ENCODE data around the gene NTN1.

The NTN1 gene

DNA sequence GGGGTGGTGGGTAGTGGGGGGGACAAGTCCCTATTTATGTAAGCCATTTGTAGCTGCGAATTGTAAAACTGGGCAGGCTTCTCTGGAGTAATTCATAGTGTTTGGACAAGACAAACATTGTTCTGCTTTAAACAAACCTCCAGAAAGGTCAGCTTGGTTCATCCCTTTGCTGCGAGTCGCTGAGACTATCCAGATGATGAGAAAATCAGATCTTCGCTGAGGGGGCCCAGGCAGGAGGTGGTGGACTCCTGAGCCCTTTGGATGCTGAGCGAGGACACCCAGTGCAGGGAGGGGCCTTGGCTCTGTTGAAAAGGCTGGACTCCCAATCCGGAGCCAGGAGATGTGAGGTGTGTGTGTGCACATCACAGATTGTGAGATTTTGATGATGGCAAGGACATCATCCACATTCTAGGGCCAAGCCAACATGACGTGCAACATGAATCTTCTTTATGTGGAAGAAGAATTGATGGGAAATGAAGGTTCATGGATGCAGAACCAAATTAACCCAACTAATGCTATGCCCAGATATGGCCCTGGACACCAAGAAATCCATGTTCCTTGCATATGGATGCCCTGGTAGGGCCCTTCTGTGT is 15.0 kb upstream of the NTN1 start:
- no peak for DNase-seq

DNA sequence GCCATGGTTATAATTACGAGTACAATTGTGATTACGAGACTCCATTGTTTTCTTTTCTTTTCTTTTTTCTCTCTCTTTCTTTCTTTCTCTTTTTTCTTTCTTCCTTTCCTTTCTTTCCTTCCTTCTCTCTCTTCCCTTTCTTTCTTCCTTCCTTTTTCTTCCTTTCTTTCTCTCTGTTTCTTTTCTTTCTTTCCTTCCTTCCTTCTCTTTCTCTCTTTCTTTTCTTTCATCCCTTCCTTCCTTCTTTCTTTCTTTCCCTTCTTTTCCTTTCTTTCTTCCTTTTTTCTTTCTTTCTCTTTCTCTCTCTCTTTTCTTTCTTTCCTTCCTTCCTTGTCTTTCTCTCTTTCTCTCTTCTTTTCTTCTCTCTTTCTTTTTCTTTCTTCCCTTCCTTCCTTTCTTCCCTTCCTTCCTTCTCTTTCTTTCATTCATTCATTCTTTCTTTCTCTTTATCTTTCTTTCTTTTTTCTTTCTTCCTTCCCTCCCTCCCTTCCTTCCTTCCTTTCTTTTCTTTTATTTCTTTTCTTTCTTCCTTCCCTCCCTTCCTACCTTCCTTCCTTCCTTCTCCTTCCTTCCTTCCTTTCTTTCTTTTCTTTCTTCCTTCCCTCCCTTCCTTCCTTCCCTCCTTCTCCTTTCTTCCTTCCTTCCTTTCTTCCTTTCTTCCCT is 14.1 kb upstream of the NTN1 start:
- no peak for DNase-seq

DNA sequence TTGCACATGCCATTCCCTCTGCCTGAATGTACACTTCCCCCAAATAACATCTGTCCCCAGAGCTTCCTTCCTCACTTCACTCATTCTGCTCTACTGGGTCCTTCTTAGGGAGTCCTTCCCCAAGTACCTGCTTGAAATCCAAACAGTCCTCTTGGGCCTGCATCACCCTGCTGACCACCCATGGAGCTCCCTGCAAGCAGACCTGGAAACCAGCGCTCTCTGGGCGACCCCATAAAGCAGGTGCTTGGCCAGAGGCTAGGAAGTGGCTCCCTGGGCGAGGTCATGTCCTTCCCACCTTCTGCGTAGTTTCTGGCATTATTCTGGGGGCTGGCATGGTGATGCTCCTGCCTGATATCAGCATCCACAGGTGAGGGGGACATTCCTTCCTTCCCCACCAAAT is 12.2 kb upstream of the NTN1 start:
- no peak for DNase-seq

DNA sequence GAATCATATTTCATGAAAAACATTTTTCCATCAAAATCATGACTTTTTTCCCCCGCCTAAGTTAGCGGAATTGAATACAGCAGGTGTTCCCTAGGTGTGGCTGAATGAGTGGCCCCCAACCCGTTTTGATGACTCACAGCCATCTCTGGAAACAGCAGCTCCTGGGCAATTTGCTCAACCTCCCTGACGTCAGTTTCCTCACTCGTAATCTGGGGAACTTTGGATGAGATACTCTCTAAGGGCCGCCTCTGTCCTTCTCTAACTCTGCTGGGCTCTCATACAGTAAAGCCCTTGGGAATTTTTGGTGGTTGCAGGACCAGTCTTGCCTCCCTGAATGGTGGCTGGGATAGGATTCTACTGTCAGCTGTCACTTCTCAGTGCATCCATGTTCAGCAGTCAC is 11.6 kb upstream of the NTN1 start:
- DNase-seq: no peak

DNA sequence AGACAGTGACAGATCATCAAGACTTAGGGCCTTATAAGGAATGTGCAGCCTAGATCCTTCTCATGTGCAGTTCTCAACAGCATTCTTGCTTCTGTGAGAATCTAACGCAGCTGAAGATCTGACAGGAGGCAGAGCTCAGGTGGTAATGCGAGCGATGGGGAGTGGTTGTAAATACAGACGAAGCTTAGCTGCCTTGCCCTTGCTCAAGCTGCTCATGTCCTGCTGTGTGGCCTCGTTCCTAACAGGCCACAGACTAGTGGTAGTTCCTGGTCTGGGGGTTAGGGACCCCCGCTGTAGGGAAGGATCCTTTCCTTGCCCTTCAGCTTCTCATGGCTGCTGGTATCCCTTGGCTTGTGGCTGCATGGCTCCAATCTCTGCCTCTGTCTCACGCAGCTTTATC is 10.3 kb upstream of the NTN1 start:
- no peak for DNase-seq

DNA sequence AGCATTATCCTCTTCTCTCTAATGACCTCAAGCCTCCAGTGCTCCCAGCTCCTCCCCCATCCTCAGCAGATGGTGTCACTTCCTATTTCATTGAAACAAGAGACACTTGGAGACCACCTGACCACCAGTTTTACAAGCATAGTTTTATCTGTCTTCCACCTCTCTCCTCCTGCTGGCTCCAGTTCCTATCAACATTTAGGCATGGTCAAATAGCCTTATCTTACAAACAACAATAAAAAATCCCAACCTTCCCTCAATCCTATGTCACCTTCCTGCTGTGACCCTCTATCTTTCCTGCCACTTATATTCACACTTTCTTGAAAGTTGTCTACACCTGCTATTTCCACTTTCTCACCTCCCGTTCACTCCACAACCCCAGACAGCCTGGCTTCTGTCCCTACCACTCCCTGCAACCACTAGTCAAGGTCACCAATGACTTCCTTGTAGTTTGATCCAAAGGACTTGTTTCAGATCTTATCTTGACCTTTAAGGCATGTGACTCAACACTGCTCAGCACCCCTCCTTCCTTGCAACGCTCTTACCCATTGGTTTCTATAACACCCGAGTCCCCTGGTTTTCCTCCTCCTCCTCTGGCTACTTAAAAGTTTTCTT is 4.3 kb upstream of the NTN1 start:
- DNase-seq: no peak

DNA sequence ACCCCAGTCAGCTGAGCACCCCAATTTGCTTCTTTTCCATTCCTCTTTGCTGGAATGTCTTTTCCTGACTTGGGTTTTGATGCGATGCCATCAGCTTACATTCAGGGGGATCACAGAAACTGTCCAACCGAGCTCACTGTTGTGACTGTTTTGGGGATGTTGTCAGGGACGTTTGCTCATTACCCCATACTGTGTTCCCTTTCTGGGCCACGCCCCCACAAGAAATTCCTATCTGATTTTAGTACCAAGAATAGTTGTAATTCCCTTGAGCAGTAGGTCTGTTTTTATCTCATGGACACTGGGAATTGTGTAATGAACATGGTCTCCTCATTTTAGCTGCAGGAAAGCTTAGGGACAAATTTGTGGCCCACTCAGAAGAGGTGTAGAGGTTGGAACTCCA is 2.6 kb upstream of the NTN1 start:
- no peak for DNase-seq

DNA sequence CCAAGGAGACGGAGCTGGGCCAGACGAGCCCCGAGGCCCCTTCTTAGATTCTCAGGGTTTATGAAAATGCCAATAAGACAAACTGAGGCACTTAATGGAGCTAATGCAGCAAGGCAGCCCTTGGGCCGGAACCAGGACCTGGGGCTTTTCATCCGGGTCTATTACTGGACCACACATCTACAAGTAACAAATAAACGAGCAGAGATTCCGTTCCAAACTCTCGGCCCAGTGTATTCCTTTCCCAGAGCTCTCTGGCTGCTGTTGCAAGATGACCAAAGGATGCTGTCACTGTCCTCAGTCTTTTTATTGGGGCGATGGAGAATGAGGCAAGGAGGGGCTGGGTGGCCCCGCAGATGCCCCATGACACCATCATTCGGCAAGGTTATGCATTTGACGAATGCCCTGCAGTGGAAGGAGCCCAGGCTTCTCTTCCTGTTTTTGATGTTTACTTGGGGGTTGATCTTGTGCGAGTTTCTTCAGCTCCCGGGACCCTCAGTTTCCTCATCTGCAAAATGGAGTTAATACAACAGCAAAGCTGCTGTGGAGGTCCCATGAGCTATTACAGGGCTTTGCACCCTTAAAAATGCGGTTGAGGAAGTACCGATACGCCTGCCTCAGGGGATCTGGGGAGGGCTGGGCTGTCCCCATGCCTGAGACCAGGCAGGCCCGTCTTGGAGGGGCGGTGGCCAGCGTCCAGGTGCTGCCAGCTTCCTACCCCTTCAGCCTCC is 1.1 kb upstream of the NTN1 start:
- DNase-seq: no peak

DNA sequence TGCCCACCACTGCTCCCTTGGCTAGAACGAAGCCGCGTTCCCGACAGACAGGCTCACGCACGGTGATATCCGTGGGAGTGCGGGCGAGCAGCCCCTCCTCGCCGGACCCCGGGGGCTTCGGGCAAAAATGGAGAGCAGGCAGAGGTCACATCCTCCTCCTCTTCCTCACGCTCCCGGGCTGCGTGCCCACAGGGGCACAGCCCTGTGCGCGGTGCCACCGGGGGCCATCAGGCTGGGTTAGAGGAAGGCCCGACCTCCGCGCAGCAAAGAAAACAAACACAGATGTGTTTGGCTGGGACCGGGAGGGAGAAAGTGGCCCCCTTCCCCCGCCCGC is 519 bp upstream of the NTN1 start:
- no peak for DNase-seq

DNA sequence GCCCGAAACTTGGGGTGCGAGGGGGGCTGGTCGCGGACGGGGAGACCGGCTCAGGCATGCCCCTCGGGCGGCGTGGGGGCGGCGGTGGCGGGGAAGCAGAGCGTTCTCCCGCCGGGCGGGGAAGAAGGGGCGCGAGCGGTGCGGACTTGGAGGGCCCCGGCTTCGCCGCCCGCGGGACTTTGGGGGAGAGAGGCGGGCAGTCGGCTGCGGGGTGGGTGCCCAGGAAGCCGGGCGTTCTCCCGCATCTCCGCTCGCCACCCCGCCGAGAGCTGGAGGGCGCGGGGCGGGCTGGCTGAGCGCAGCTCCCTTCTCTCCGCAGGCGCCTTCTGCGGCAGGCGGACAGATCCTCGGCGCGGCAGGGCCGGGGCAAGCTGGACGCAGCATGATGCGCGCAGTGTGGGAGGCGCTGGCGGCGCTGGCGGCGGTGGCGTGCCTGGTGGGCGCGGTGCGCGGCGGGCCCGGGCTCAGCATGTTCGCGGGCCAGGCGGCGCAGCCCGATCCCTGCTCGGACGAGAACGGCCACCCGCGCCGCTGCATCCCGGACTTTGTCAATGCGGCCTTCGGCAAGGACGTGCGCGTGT is 772 bp downstream of the NTN1 start:
- no peak for DNase-seq

DNA sequence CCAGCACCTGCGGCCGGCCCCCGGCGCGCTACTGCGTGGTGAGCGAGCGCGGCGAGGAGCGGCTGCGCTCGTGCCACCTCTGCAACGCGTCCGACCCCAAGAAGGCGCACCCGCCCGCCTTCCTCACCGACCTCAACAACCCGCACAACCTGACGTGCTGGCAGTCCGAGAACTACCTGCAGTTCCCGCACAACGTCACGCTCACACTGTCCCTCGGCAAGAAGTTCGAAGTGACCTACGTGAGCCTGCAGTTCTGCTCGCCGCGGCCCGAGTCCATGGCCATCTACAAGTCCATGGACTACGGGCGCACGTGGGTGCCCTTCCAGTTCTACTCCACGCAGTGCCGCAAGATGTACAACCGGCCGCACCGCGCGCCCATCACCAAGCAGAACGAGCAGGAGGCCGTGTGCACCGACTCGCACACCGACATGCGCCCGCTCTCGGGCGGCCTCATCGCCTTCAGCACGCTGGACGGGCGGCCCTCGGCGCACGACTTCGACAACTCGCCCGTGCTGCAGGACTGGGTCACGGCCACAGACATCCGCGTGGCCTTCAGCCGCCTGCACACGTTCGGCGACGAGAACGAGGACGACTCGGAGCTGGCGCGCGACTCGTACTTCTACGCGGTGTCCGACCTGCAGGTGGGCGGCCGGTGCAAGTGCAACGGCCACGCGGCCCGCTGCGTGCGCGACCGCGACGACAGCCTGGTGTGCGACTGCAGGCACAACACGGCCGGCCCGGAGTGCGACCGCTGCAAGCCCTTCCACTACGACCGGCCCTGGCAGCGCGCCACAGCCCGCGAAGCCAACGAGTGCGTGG is 1.5 kb downstream of the NTN1 start:
- DNase-seq: no peak

DNA sequence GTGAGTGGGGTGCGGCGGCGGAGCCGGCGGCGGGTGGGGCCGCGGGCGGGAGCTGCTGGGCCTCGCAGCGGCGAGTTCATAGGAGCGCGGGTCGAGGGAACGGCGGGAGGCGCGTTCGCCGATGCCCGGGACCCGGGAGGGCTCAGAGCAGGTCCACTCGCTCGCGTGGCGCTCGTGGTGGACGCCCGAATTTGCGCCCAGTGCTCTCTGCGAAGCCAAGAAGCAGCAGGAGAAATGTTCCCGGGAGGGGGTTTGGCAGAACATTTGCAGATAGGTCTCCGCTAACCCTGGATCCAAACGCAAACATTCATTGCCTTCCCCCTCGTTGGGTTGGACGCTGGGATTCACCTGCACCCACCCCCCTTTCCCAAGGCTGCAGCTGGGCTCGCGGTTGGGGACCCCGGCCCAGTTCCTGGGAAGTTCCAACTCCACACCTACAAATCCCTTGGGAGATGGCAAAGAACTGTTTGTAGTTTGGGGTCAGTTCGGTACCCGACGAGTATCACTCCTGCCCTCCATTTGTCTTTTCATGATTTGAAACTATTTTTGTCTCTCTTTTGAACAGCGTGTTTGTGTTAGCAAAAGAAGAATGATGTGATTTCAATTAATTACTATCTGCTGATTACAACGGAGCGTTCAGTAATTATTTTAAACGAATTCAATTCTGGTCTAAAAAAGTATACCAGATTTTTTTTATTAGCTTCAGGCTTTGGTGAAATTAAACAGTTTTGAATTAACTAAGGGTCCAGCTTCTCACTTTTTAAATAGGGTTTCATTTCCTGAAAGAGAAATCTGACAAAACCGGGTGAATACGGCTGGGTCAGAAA is 2.3 kb downstream of the NTN1 start:
- no peak for DNase-seq

DNA sequence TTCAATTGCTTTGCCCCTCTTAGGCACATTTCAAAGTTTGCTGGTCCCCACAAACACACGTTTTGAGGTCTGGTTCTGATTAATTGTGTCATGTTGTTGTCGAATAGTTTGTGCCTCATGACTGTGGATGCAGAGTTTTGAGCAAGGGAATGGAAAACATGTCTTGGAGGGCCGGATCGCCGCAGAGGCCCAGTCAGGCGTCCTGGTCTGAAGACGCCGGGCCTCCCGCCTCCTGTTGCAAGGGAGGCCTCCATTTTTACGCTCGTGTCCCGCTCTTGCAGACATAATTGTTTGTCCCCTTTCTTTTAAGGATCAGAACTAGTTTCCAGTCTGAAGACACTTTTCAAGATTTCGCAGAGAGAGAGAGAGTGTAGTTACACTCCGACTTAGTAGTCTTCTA is 3.2 kb downstream of the NTN1 start:
- no peak for DNase-seq

DNA sequence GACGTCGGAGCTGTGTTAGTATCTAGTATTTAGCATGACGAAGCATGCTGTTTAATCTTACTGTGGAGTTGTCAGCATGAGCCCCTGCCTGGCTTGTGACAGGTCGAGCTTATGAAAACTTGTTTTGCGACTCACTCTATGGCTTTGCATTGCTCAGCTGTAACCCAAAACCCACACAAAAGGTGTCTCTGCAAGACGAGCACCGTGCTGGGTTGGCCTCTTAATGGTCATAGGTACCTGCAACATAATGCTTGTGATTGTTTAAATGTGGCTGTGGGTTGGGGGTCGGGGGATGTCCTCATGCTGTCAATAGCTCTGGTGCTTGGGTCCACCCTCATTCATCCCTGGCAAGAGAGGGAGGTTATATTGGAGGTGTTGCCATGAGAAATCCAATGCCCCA is 5.4 kb downstream of the NTN1 start:
- no peak for DNase-seq

DNA sequence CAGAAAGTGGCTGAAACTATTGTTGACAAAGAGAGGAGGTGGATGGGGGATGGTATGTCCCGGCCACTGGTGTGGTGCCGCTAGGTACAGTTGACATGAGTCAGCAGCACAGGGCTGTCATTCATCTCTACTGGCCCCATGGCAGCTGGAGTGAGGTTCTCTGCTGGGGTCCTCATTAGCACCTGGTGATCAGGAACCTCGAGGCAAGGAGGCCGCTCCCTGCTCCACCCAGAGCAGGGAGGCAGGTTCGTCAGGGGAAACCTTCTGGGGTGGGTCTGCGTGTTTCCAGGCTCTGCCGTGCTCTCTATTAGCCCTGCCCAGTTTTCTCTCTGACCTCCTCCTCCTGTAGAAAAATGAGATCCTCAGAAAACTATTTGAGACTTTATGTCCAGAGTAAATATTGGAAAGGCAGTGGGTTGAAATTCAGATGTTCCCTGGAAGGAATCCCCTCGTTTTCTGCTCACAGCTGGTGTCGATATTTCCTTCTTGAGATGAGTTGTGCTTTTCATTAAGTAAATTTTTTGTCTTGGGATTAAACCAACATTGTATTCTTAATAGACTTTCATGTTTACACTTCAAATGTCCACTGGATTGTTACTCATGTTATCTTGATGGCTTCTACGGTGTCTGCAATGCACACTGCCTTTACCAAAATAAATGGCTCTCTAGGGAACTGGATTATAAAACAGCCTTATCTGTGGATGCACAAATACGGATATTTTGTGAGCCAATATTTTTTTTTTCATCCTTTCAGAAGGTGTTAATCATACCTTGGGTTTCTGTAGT is 7.1 kb downstream of the NTN1 start:
- DNase-seq: no peak

DNA sequence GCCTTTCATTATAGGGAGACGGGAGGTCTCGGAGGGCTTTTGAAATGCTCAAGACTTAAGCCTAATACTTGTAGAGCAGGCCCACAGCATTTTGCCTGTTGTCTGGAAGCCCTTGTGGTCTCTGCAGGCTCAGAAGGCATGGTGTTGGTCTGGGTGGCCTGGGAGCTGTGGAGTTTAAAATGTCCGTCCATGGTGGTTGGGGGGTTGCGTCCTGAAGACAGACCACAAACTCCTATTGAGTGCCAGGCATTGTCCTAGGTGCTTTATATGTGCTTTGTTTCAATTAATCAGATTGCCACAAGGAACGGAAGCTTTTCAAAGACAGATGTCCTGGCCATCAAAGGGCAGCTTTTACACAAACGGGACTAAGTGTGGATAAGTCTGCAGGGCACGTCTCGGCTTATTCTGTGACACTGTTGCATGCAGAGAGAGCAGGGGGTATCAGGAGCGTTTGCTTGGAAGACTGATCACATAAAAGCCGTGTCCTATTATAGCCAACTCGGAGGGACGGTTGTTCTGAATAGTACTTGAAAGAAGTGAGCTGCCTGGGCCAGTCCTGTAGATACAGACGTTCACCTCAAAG is 7.8 kb downstream of the NTN1 start:
- no peak for DNase-seq

DNA sequence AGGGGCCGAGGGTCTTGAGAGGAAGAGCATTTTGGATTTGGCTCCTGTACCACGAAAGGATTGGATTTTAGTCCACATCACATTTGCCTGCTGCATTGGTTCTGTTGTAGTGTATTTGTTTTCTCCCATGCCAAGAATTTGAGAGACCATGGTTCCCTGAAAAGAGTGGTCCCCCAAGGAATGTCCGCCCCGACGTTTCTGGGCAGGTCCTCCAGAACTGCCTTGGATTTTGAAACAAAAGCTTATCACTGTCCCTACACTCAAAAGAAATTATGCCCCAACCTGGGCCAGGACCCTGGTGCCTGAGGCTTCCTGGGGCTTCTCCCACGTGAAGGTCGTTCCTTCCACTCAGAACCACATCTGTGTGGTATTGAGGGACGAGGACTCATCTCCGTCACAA is 10.8 kb downstream of the NTN1 start:
- no peak for DNase-seq

DNA sequence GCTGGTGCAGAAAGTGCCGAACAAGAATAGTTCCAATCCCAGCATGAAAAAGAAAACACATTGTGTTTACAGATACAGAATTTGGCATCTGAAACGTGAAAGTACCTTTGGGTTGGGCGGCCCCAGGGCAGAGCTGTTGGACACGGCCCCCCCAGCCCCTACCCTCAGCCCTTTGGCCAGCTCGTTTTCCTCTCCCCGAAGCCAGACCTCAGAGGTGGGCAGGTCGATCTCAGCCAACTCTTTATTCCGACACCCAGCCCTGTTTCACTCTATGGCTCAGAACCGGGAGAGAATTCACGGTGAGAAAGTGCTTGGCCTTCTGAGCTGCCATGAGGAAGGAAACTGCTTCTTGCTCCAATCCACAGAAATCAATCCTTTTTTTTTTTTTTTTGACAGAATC is 11.3 kb downstream of the NTN1 start:
- no peak for DNase-seq

DNA sequence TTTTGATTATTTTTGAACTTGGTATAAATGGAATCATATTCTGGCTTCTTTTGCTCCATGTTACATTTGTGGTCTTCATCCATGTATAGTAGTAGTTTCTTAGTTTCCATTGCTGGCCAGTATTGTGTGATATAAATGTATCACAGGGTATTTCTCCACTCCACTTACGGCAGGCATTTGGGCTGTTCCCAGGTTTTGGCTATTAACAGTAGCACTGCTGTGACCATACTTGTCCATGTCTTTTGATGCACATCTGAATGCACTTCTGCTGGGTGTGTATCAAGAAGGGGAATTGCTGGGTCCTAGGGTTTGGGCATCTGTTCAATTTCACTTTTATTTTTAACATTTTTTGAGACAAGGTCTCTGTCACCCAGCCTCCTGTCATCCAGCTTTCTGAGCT is 13.9 kb downstream of the NTN1 start:
- DNase-seq: no peak

DNA sequence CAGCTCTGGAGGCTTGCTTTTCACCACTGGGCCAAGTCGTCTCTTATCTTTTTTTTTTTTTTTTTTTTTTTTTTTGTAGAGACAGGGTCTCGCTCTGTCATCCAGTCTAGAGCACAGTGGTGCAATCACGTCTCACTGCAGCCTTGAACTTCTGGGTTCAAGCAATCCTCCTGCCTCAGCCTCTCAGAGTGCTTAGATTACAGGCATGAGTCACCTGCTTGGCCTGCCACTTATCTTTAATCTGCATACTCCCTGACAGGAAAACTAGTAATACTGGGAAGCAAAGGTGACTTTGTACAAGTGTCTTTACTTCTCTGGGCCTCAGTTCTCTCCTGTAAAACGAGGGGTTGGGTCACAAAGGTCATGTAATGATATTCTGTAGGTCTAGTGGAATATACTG is 15.0 kb downstream of the NTN1 start:
- DNase-seq: no peak

DNA sequence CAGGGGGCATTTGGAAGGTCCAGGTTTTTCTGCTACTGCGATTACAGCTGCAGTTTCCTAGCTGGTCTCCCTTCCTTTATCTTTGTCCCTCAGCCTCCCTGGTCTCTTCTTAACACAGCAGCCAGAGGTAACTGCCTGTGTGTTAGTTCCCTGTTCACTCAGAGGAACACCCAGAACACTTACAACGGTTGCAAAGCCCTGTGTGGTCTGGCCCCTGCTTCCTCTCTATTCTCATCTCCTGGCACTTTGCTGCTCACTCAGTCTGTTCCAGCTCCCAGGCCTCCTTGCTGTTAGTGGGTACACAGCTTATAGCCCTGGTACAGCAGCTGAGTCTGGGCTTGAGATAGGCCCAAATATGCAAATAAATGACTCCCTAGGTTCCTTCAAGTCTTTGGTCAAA is 16.4 kb downstream of the NTN1 start:
- no peak for DNase-seq
